ENCODE measurements around the gene KLHDC7B.
A peak's percentile ranks its signal among the peaks of the same experiment; 100 is the strongest.

KLHDC7B gene

DNA sequence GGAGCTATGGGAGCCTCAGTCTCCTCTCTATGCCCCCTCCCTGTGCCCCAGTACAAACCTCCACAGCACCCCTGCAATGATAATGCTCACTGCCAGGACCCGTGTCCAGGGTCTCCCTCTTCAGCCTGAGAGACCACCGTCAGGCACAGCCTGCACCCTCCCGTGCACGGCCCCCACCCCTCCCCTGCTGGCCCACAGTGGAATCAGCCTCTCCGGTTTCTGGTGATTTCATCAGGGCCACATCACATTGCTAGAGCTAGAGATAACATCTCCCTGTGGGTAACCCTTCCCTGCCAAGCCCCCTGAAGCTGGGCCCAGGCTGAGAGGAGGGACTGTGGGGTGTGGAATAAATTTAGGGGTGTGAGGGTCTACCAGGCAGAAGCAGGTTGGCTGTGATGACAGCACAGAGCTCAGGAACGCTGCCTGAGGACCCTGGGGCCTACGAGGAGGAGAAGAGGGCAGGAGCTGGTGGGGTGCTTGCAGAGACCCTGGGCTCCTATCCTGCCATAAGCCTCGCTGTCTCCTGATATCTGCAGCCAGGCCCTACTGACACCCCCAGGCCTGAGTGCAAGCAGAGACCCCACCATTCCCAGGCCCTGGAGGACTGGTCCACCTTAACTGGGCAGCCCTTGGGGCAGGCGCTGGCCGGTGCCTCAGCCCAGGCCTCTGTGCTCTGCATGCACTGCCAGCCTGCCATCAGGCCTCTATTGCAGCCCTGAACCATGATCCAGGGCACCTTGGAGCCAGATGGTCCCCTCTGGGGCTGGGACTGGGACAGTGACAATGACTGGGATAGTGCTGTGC lies at the start of gene KLHDC7B:
TSS of gene KLHDC7B (plus strand) at position 378 of the 804 bp plus-strand sequence. CDS start at position 723, 345 bp downstream.
- no peak for TF ChIP-seq CTCF (IDR thresholded peaks at IDR 0.05; ENCODE audit: low read depth, low read length, missing control alignments)
- no peak within 1 kb of the TSS for H3K4me3 ChIP-seq (replicated peaks; ENCODE audit: low read depth, low read length)
- DNase-seq (ENCODE audit: extremely low read depth, low read depth) = no peak

DNA sequence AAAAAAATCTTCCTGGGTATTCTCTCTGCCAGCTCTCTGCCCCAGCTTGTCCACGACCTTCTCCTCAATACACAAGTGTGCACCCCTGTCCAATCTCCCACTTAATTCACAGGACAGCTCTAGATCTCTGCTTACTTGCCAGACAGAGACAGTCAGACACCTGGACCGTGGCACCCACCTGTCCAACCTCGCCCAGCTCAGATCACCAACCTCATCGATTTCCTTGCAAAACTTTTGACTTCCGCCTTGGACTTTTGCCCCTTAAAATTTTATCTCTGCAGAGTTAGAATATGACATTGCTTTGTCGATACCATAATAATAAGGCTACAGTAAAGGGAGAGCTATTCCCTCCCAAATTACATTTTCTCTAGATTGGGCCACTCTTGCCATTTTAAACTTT lies 48.6 kb upstream of the KLHDC7B start:
- TF ChIP-seq CTCF (IDR thresholded peaks at IDR 0.05; ENCODE audit: low read depth, low read length, missing control alignments) = no peak
- no peak for DNase-seq (ENCODE audit: extremely low read depth, low read depth)
- no peak overlapping the region for H3K4me3 ChIP-seq (replicated peaks; ENCODE audit: low read depth, low read length)

DNA sequence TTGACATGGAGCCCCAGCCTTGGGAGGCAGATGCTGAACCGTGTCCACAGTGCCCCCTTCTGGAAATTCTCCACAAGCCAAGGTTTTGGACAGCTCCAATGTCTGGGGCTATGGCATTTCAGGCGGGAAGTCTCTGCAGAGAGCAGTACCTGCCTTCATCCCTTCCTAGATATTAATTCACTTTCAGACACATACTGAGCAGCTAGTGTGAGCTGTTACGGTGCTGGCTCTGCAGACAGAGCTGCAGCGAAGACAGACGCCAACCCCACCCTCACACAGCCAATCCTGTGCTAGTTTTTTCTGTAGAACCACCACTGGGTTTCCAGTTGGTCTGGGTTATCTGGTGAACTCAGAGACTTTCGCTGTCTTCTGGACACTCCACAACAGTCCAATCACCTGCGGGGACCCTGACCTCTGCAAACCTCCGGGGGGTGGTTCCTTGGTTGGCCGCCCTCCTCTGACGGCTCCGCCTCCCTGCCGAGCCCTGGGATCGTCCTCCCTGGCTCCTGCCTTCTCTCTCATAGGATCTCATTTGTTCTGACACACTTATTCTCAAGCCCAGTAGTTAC lies 47.3 kb upstream of the KLHDC7B start:
- peak; percentile 30 for DNase-seq (ENCODE audit: extremely low read depth, low read depth)
- peak; percentile 69 for TF ChIP-seq CTCF (IDR thresholded peaks at IDR 0.05; ENCODE audit: low read depth, low read length, missing control alignments)
- H3K4me3 ChIP-seq (replicated peaks; ENCODE audit: low read depth, low read length) = no peak overlapping the region

GRCh38 chr22:50500452-50500851 lies 45.2 kb upstream of the KLHDC7B start:
- DNase-seq (ENCODE audit: extremely low read depth, low read depth) = no peak
- H3K4me3 ChIP-seq (replicated peaks; ENCODE audit: low read depth, low read length) = no peak overlapping the region
- TF ChIP-seq CTCF (IDR thresholded peaks at IDR 0.05; ENCODE audit: low read depth, low read length, missing control alignments) = no peak

DNA sequence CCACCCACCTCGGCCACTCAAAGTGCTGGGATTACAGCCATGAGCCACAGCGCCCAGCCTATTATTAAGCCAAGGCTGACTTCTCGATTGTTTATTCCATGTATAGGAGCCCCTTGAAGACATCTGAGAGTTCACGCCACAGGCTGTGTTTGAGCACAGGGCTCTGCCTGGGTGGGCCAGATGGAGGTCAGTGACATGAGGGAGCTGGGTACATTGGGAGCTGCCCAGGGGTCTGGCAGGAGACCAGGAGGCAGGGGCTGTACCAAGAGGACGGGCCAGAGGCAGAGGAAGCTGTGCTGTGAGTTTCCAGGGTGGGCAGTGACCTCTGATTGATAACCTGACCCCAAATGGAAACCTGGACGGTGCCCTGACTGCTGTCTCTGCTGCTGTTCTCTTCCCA lies 43.6 kb upstream of the KLHDC7B start:
- TF ChIP-seq CTCF (IDR thresholded peaks at IDR 0.05; ENCODE audit: low read depth, low read length, missing control alignments) = no peak
- no peak overlapping the region for H3K4me3 ChIP-seq (replicated peaks; ENCODE audit: low read depth, low read length)
- no peak for DNase-seq (ENCODE audit: extremely low read depth, low read depth)

DNA sequence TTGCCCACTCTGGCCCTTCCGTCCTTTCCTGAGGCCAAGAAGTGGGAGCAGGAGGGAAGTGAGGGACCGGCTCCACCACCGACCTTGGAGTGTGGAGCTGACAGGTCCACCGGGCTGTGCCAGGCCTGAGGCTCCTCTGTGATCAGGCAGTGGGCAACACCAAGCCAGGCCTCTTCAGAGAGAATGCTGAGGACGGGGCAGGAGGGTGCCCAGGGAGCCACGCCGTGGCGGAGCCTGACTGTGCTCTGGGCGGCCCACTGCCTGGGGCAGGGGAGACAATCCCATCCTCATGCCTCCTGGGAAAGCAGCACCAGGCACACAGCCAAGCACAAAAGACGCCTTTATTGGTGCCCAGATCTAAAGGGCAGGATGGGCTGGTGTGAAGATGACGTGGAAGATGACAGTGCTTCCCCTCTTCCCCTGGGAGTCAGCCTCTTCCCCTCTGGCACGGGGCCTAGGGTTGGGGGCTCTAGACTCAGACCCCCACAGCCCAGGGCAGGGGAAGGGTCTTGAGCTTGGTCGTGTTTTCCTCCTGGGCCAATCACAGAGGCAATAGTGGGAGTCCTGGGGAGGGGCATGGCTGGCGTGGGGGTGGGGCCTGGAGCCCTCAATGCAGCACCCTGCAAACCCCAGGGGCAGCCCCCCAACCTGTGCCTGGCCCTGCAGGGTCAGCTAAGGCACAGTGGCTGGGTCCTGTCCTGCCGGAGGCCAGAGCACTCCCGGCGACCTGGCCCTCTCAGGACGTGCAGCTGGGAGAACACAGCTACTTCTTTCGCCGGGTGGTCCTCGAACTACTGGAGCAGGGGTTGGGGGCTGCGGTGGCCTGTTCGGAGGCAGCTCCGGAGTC lies 42.8 kb upstream of the KLHDC7B start:
- TF ChIP-seq CTCF (IDR thresholded peaks at IDR 0.05; ENCODE audit: low read depth, low read length, missing control alignments) = no peak
- H3K4me3 ChIP-seq (replicated peaks; ENCODE audit: low read depth, low read length) = no peak overlapping the region
- no peak for DNase-seq (ENCODE audit: extremely low read depth, low read depth)
